Measurements from ENCODE around the gene SCP2D1. TPM values are rescaled to one million over a fixed set of nuclear protein-coding genes. Genes with fewer than 3 reads are reported as not detected.

The SCP2D1 gene
- not detected in 2 replicates for polyA plus RNA-seq (2012; rRNA removed)
- polyA plus RNA-seq (2012; cell fraction: cytosol; rRNA removed): not detected in 2 replicates
- polyA plus RNA-seq (2012; cell fraction: nucleus; rRNA removed): not detected in 2 replicates

DNA sequence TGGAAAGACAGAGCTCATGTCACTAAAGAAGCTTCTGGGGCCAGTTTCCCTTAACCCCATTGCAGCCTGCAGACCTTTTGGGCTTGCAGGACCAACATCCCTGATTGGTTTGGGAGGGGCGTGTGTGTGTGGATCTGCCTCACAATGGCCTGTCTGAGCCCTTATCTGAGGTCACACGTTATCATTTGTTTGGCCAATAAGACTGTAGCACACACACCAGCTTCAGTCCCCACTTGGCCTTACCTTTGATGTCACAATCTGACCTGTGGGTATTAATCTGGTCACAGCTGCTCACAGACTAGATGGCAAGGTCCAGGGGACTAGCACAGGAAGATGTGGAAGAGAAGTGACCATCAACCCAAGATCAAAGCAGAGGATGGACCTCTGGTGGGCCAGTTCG, at the start of gene SCP2D1:
Gene SCP2D1, plus strand, starts transcription at position 301 of the 400 bp plus-strand sequence. Its CDS starts 33 bp downstream, at position 334.
- H3K9me3 ChIP-seq: no peaks in the 10 kb centered on the region
- no peaks in the 10 kb centered on the region for H3F3A ChIP-seq (replicated peaks; ENCODE audit: insufficient read depth)
- H3K79me2 ChIP-seq (ENCODE audit: insufficient read depth): no peaks in the 10 kb centered on the region
- ChIA-PET POLR2A (no interaction called here), CTCF (no interaction called here)
- H3K9me2 ChIP-seq: no peaks in the 10 kb centered on the region
- no peaks in the 10 kb centered on the region for H3K36me3 ChIP-seq (replicated peaks in 1 of 2; ENCODE audit: control insufficient read depth in 1 of 2, insufficient read depth in 2 of 2, low read length in 1 of 2)
- 0% methylated on average over 3 of the region's 3 CpGs for WGBS (ENCODE audit: low lambda C conversion rate)
- no peaks in the 10 kb centered on the region for H3K4me1 ChIP-seq (ENCODE audit: control insufficient read depth in 1 of 2, insufficient read depth in 2 of 2, low read depth in 1 of 2, low read length in 1 of 2)
- no peak within 1 kb of the TSS for H3K4me2 ChIP-seq
- no peak for TF ChIP-seq NRF1 (IDR thresholded peaks at IDR 0.05; ENCODE audit: low read depth, low read length)
- no peak for TF ChIP-seq MEF2A (IDR thresholded peaks at IDR 0.05; ENCODE audit: borderline replicate concordance, low read depth)
- no peak for TF ChIP-seq EP300 (IDR thresholded peaks at IDR 0.05; ENCODE audit: borderline replicate concordance in 1 of 2, low read depth in 1 of 2, low read length in 1 of 2)
- no peak for TF ChIP-seq SIN3A (IDR thresholded peaks at IDR 0.05; ENCODE audit: borderline replicate concordance, low read depth, low read length)
- TF ChIP-seq, protein P1, sequence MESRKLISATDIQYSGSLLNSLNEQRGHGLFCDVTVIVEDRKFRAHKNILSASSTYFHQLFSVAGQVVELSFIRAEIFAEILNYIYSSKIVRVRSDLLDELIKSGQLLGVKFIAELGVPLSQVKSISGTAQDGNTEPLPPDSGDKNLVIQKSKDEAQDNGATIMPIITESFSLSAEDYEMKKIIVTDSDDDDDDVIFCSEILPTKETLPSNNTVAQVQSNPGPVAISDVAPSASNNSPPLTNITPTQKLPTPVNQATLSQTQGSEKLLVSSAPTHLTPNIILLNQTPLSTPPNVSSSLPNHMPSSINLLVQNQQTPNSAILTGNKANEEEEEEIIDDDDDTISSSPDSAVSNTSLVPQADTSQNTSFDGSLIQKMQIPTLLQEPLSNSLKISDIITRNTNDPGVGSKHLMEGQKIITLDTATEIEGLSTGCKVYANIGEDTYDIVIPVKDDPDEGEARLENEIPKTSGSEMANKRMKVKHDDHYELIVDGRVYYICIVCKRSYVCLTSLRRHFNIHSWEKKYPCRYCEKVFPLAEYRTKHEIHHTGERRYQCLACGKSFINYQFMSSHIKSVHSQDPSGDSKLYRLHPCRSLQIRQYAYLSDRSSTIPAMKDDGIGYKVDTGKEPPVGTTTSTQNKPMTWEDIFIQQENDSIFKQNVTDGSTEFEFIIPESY (IDR thresholded peaks at IDR 0.05; ENCODE audit: borderline replicate concordance, low read depth): no peak
- no peak for TF ChIP-seq CHD2 (IDR thresholded peaks at IDR 0.05; ENCODE audit: low read length, partially characterized antibody)
- TF ChIP-seq TAF1 (IDR thresholded peaks at IDR 0.05; ENCODE audit: borderline replicate concordance, low read depth, low read length): no peak
- no peak for TF ChIP-seq YY1 (IDR thresholded peaks at IDR 0.05; ENCODE audit: low read depth)
- no peak for TF ChIP-seq JUND (IDR thresholded peaks at IDR 0.05)
- no peak for TF ChIP-seq FOXM1 (IDR thresholded peaks at IDR 0.05; ENCODE audit: low read depth)
- no peak for TF ChIP-seq RXRA (IDR thresholded peaks at IDR 0.05; ENCODE audit: borderline replicate concordance, low read depth)
- H3K9ac ChIP-seq: no peak within 1 kb of the TSS
- H4K20me1 ChIP-seq (ENCODE audit: insufficient read depth): no peaks in the 10 kb centered on the region
- H3K27ac ChIP-seq (ENCODE audit: low read depth in 2 of 2, low read length in 1 of 2): no peak within 1 kb of the TSS
- DNase-seq: no peak
- no peak within 1 kb of the TSS for H3K4me3 ChIP-seq (ENCODE audit: low read depth in 2 of 2, low read length in 1 of 2)
- no peaks in the 10 kb centered on the region for H3K27me3 ChIP-seq (ENCODE audit: insufficient read depth)
- H2AFZ ChIP-seq (ENCODE audit: low read depth): no peak within 1 kb of the TSS

DNA sequence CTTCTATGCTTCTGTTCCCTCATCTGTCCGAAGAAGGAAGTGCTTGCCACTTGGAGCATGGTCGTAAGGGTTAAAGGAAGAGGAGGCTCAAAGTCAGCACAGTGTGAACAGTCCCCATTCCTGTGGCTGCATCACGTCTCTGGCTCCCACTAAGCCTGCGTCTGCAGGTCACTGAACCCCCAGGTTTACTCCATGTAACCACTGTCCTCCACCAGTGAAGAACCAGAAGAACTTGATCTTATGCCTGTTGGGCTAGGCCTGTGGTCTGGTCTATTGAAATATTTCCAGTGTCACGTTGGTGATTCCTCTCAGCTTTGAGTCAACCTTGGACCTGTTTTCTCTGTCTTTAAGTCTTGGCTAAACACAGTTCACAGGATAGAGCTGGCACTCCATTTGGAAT, 45.9 kb upstream of the SCP2D1 start:
- no peaks in the 10 kb centered on the region for H3K79me2 ChIP-seq (ENCODE audit: insufficient read depth)
- 78% methylated on average over 5 of the region's 5 CpGs for WGBS (ENCODE audit: low lambda C conversion rate)
- no peaks in the 10 kb centered on the region for H3K27me3 ChIP-seq (ENCODE audit: insufficient read depth)
- H3K36me3 ChIP-seq (replicated peaks in 1 of 2; ENCODE audit: control insufficient read depth in 1 of 2, insufficient read depth in 2 of 2, low read length in 1 of 2): peaks cover 8 to 14% of the 10 kb centered on the region in 2 experiments
- H3K9ac ChIP-seq: no peak overlapping the region
- no peak for DNase-seq
- H3K9me2 ChIP-seq: no peaks in the 10 kb centered on the region
- no peak overlapping the region for H3K4me3 ChIP-seq (ENCODE audit: low read depth in 2 of 2, low read length in 1 of 2)
- H3K4me1 ChIP-seq (ENCODE audit: control insufficient read depth in 1 of 2, insufficient read depth in 2 of 2, low read depth in 1 of 2, low read length in 1 of 2): no peaks in the 10 kb centered on the region
- no peaks in the 10 kb centered on the region for H4K20me1 ChIP-seq (ENCODE audit: insufficient read depth)
- H3K9me3 ChIP-seq: peaks cover 4% of the 10 kb centered on the region; the same call in 1 of the 2 replicates
- no peaks in the 10 kb centered on the region for H3F3A ChIP-seq (replicated peaks; ENCODE audit: insufficient read depth)
- no peak overlapping the region for H3K4me2 ChIP-seq
- H3K27ac ChIP-seq (ENCODE audit: low read depth in 2 of 2, low read length in 1 of 2): no peak overlapping the region
- no peak overlapping the region for H2AFZ ChIP-seq (ENCODE audit: low read depth)
- POLR2A ChIA-PET: no interaction called here
- CTCF ChIA-PET: no interaction called here
- TF ChIP-seq JUND (IDR thresholded peaks at IDR 0.05): no peak
- TF ChIP-seq POLR2AphosphoS5 (IDR thresholded peaks at IDR 0.05; ENCODE audit: low read depth, low read length): no peak
- TF ChIP-seq, protein P2, sequence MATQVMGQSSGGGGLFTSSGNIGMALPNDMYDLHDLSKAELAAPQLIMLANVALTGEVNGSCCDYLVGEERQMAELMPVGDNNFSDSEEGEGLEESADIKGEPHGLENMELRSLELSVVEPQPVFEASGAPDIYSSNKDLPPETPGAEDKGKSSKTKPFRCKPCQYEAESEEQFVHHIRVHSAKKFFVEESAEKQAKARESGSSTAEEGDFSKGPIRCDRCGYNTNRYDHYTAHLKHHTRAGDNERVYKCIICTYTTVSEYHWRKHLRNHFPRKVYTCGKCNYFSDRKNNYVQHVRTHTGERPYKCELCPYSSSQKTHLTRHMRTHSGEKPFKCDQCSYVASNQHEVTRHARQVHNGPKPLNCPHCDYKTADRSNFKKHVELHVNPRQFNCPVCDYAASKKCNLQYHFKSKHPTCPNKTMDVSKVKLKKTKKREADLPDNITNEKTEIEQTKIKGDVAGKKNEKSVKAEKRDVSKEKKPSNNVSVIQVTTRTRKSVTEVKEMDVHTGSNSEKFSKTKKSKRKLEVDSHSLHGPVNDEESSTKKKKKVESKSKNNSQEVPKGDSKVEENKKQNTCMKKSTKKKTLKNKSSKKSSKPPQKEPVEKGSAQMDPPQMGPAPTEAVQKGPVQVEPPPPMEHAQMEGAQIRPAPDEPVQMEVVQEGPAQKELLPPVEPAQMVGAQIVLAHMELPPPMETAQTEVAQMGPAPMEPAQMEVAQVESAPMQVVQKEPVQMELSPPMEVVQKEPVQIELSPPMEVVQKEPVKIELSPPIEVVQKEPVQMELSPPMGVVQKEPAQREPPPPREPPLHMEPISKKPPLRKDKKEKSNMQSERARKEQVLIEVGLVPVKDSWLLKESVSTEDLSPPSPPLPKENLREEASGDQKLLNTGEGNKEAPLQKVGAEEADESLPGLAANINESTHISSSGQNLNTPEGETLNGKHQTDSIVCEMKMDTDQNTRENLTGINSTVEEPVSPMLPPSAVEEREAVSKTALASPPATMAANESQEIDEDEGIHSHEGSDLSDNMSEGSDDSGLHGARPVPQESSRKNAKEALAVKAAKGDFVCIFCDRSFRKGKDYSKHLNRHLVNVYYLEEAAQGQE (IDR thresholded peaks at IDR 0.05; ENCODE audit: low read depth, low read length): no peak
- no peak for TF ChIP-seq GATA2 (CRISPR knock-in tag; IDR thresholded peaks at IDR 0.05)
- TF ChIP-seq TEAD4 (IDR thresholded peaks at IDR 0.05; ENCODE audit: borderline replicate concordance, insufficient read depth): no peak
- no peak for TF ChIP-seq TCF12 (IDR thresholded peaks at IDR 0.05)
- no peak for TF ChIP-seq SIN3A (IDR thresholded peaks at IDR 0.05; ENCODE audit: borderline replicate concordance, low read depth, low read length)
- TF ChIP-seq, protein P3, sequence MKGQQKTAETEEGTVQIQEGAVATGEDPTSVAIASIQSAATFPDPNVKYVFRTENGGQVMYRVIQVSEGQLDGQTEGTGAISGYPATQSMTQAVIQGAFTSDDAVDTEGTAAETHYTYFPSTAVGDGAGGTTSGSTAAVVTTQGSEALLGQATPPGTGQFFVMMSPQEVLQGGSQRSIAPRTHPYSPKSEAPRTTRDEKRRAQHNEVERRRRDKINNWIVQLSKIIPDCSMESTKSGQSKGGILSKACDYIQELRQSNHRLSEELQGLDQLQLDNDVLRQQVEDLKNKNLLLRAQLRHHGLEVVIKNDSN (IDR thresholded peaks at IDR 0.05; ENCODE audit: borderline replicate concordance, low read depth): no peak
- TF ChIP-seq SMC3 (IDR thresholded peaks at IDR 0.05; ENCODE audit: low read depth, low read length): no peak
- no peak for TF ChIP-seq YY1 (IDR thresholded peaks at IDR 0.05; ENCODE audit: low read depth)
- TF ChIP-seq, protein P4, sequence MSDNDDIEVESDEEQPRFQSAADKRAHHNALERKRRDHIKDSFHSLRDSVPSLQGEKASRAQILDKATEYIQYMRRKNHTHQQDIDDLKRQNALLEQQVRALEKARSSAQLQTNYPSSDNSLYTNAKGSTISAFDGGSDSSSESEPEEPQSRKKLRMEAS (IDR thresholded peaks at IDR 0.05; ENCODE audit: low read depth): no peak
